Ishikawa (cell line): ENCODE data around the gene MAS1L.

Experiments
- CEBPB ChIP-seq: IDR thresholded peaks from 2 replicates; pipeline ENCODE4 v1.6.1; 2012
- CREB1 ChIP-seq: IDR thresholded peaks from 2 replicates; pipeline ENCODE4 v1.6.1; 2012; ENCODE audit warnings: low read depth
- EGR1 ChIP-seq: IDR thresholded peaks from 2 replicates; pipeline ENCODE4 v1.6.1; 2012
- EP300 ChIP-seq: IDR thresholded peaks from 2 replicates; pipeline ENCODE4 v1.6.1; 2012; ENCODE audit warnings: borderline replicate concordance
- FOXM1 ChIP-seq: IDR thresholded peaks from 2 replicates; pipeline ENCODE4 v1.6.1; 2012; ENCODE audit warnings: low read depth, borderline replicate concordance
- RAD21 ChIP-seq: IDR thresholded peaks from 2 replicates; pipeline ENCODE4 v1.6.1; 2012; ENCODE audit warnings: low read depth
- REST ChIP-seq: IDR thresholded peaks from 2 replicates; pipeline ENCODE4 v1.6.1; 2012; ENCODE audit warnings: low read depth, mild to moderate bottlenecking
- TAF1 ChIP-seq: IDR thresholded peaks from 2 replicates; pipeline ENCODE4 v1.6.1; 2012; ENCODE audit warnings: low read depth, mild to moderate bottlenecking
- TCF12 ChIP-seq: IDR thresholded peaks from 2 replicates; pipeline ENCODE4 v1.6.1; 2012; ENCODE audit warnings: low read depth
- YY1 ChIP-seq: IDR thresholded peaks from 2 replicates; pipeline ENCODE4 v1.6.1; 2012; ENCODE audit warnings: low read depth
- ZBTB7A ChIP-seq: IDR thresholded peaks from 2 replicates; pipeline ENCODE4 v1.6.1; 2012; ENCODE audit warnings: low read depth
- TF ChIP-seq, protein P1 (sequence below): IDR thresholded peaks from 2 replicates; pipeline ENCODE4 v1.6.1; 2012
- TF ChIP-seq, protein P2 (sequence below): IDR thresholded peaks from 2 replicates; pipeline ENCODE4 v1.6.1; 2012

GRCh38 chr6:29507319-29507718 is 19.6 kb upstream of the MAS1L start:
- TF ChIP-seq YY1 (no peak), REST (no peak), CEBPB (no peak), EP300 (no peak), CREB1 (no peak), TCF12 (no peak), RAD21 (no peak), TAF1 (no peak), ZBTB7A (no peak), FOXM1 (no peak), EGR1 (no peak)
- TF ChIP-seq, protein P1, sequence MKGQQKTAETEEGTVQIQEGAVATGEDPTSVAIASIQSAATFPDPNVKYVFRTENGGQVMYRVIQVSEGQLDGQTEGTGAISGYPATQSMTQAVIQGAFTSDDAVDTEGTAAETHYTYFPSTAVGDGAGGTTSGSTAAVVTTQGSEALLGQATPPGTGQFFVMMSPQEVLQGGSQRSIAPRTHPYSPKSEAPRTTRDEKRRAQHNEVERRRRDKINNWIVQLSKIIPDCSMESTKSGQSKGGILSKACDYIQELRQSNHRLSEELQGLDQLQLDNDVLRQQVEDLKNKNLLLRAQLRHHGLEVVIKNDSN, result no peak
- TF ChIP-seq, protein P2, sequence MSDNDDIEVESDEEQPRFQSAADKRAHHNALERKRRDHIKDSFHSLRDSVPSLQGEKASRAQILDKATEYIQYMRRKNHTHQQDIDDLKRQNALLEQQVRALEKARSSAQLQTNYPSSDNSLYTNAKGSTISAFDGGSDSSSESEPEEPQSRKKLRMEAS, result no peak
